ENCODE results near the gene WFDC1.

The WFDC1 gene

GRCh38 chr16:84306564-84306963 lies 11.9 kb downstream of the WFDC1 start:
- TF ChIP-seq, protein P1, sequence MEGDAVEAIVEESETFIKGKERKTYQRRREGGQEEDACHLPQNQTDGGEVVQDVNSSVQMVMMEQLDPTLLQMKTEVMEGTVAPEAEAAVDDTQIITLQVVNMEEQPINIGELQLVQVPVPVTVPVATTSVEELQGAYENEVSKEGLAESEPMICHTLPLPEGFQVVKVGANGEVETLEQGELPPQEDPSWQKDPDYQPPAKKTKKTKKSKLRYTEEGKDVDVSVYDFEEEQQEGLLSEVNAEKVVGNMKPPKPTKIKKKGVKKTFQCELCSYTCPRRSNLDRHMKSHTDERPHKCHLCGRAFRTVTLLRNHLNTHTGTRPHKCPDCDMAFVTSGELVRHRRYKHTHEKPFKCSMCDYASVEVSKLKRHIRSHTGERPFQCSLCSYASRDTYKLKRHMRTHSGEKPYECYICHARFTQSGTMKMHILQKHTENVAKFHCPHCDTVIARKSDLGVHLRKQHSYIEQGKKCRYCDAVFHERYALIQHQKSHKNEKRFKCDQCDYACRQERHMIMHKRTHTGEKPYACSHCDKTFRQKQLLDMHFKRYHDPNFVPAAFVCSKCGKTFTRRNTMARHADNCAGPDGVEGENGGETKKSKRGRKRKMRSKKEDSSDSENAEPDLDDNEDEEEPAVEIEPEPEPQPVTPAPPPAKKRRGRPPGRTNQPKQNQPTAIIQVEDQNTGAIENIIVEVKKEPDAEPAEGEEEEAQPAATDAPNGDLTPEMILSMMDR (IDR thresholded peaks at IDR 0.05), result no peak
- H3K36me3 ChIP-seq (ENCODE audit: control insufficient read depth, insufficient read depth, low read length), result no peaks in the 10 kb centered on the region
- H3K9me3 ChIP-seq (ENCODE audit: control insufficient read depth, low read length), result no peaks in the 10 kb centered on the region
- no peak overlapping the region for H3K4me2 ChIP-seq (ENCODE audit: low read length)
- no peak overlapping the region for H3K27ac ChIP-seq
- H2AFZ ChIP-seq, result no peak overlapping the region
- no peak overlapping the region for H3K9ac ChIP-seq
- no peaks in the 10 kb centered on the region for H3K27me3 ChIP-seq (ENCODE audit: control insufficient read depth, insufficient read depth, low read length)
- no peaks in the 10 kb centered on the region for H3K79me2 ChIP-seq
- H3K4me3 ChIP-seq (ENCODE audit: low read depth, low read length), result no peak overlapping the region
- peaks cover 3% of the 10 kb centered on the region for H3K4me1 ChIP-seq

DNA sequence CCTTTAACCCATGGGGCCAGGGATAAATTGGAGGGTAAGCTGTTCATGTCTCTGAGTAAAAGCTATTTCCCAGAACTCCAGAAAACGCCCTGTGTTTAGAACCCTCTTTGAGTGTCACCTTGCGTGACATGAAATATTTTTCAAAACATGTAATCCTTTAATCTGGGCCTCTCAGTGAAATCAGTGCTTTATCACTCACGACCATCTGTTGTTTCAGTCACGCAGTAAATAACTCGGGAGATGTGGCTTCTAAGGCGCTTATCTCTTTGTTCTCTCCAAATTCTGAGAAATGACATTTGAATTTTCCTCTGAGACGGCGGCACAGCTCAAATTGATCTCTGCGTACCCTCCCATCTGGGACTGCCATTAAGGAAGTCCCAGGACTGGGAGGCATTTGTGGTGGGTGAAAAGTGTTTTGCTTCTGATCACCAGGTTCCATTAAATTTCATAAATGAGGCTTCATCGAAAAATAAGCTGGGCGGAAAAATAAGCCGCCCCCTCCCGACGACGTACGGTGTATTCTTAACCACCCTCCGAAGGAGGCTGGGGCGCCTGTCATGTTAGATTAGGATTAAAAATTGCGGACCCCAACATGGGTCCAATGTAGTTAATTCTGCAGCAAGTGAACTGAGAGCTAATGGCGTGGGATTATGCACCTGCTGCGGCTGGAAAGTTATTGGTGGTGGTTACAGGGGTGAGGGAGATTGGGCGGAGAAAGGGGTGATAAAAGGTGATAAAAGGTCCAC lies 12.7 kb downstream of the WFDC1 start:
- Histone ChIP-seq H3K4me2 (ENCODE audit: low read length) (no peak overlapping the region), H3K9ac (no peak overlapping the region), H3K4me3 (ENCODE audit: low read depth, low read length) (no peak overlapping the region), H3K27ac (no peak overlapping the region), H3K4me1 (peaks cover 3% of the 10 kb centered on the region), H3K9me3 (ENCODE audit: control insufficient read depth, low read length) (no peaks in the 10 kb centered on the region), H3K27me3 (ENCODE audit: control insufficient read depth, insufficient read depth, low read length) (no peaks in the 10 kb centered on the region), H3K79me2 (no peaks in the 10 kb centered on the region), H3K36me3 (ENCODE audit: control insufficient read depth, insufficient read depth, low read length) (no peaks in the 10 kb centered on the region), H2AFZ (no peak overlapping the region)
- TF ChIP-seq, protein P1 (IDR thresholded peaks at IDR 0.05), result no peak

DNA sequence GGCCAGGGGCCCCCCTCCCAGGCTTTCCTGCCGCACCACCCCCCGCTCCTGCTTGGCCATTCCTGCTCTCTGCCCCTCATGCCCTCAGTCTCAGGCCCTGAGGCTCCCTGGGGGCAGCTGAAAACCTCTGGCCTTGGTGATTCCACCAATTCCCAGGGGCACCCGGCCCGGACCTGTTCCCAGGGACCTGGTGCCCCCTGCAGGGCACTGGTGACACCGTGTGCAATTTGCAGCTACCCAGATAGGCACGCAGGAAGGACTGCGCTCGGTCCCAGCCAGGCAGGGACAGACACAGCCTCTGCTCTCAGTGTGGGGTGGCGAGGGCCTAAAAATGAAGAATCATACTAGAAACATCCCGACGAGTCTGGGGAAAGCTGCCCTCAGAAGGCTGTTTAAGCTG lies 13.4 kb downstream of the WFDC1 start:
- H3K27me3 ChIP-seq (ENCODE audit: control insufficient read depth, insufficient read depth, low read length), result no peaks in the 10 kb centered on the region
- no peak overlapping the region for H3K4me2 ChIP-seq (ENCODE audit: low read length)
- no peak overlapping the region for H3K9ac ChIP-seq
- no peaks in the 10 kb centered on the region for H3K79me2 ChIP-seq
- no peak overlapping the region for H3K27ac ChIP-seq
- H3K4me3 ChIP-seq (ENCODE audit: low read depth, low read length), result no peak overlapping the region
- peak overlapping the region; percentile 22 for H2AFZ ChIP-seq
- H3K36me3 ChIP-seq (ENCODE audit: control insufficient read depth, insufficient read depth, low read length), result no peaks in the 10 kb centered on the region
- TF ChIP-seq, protein P1 (IDR thresholded peaks at IDR 0.05), result peak; percentile 45
- no peaks in the 10 kb centered on the region for H3K9me3 ChIP-seq (ENCODE audit: control insufficient read depth, low read length)
- H3K4me1 ChIP-seq, result peaks cover 3% of the 10 kb centered on the region

GRCh38 chr16:84310642-84311041 lies 16.0 kb downstream of the WFDC1 start:
- Histone ChIP-seq H3K4me3 (ENCODE audit: low read depth, low read length) (no peak overlapping the region), H3K4me2 (ENCODE audit: low read length) (no peak overlapping the region), H3K79me2 (no peaks in the 10 kb centered on the region), H3K4me1 (peaks cover 3% of the 10 kb centered on the region), H3K36me3 (ENCODE audit: control insufficient read depth, insufficient read depth, low read length) (no peaks in the 10 kb centered on the region), H3K27me3 (ENCODE audit: control insufficient read depth, insufficient read depth, low read length) (no peaks in the 10 kb centered on the region), H3K9ac (no peak overlapping the region), H3K9me3 (ENCODE audit: control insufficient read depth, low read length) (no peaks in the 10 kb centered on the region), H2AFZ (no peak overlapping the region), H3K27ac (no peak overlapping the region)
- TF ChIP-seq, protein P1 (IDR thresholded peaks at IDR 0.05), result no peak

Data from parathyroid adenoma (tissue), 2 donors.